Astrocyte of the cerebellum (primary cell): Measurements from ENCODE around the gene ATP10D.
"Not testable (repeated sequence)": the region's sequence is repeated elsewhere in the genome, so short reads cannot be mapped to it uniquely, and the experiment has no call there.

Source experiments
- DNase-seq: peaks from one replicate; pipeline ENCODE4 v3.0.0-alpha.2; 2011; ENCODE audit warnings: low read depth
- H3K4me3 ChIP-seq: 2 replicates; pipeline ENCODE4 v1.5.1; 2011; ENCODE audit warnings: mild to moderate bottlenecking, low read depth, low read length, moderate library complexity
- CTCF ChIP-seq: IDR thresholded peaks from 2 replicates; pipeline ENCODE4 v1.5.1; 2012; ENCODE audit warnings: low read length, low read depth, moderate library complexity, mild to moderate bottlenecking; ENCODE audit errors: missing control alignments
- in situ Hi-C: cut with HindIII; loops from 2 replicates; pipeline ENCODE4 v1.10.0; 2017; ENCODE audit warnings: low sequenced_read_pairs

Gene ATP10D

GRCh38 chr4:47513461-47513860, 28.4 kb downstream of the ATP10D start:
- TF ChIP-seq CTCF, result no peak
- no peak for DNase-seq

GRCh38 chr4:47519239-47519883, 34.3 kb downstream of the ATP10D start:
- in situ Hi-C loops, result no loop called here
- peak; percentile 71 for DNase-seq
- TF ChIP-seq CTCF, result no peak
- H3K4me3 ChIP-seq, result no peak overlapping the region

More at GRCh38 chr4:47513461-47513860, 28.4 kb downstream of the ATP10D start:
- in situ Hi-C loops, result no loop called here
- no peak overlapping the region for H3K4me3 ChIP-seq

GRCh38 chr4:47525154-47525819, 40.2 kb downstream of the ATP10D start:
- no peak for TF ChIP-seq CTCF
- in situ Hi-C loops, result no loop called here
- H3K4me3 ChIP-seq, result no peak overlapping the region
- DNase-seq, result peak; percentile 91

GRCh38 chr4:47526281-47526680, 41.2 kb downstream of the ATP10D start:
- DNase-seq, result no peak
- H3K4me3 ChIP-seq, result no peak overlapping the region
- in situ Hi-C loops, result no loop called here
- no peak for TF ChIP-seq CTCF

GRCh38 chr4:47528646-47529045, 43.6 kb downstream of the ATP10D start:
- H3K4me3 ChIP-seq, in situ Hi-C loops: not testable (repeated sequence)
- DNase-seq, result peak; percentile 73

GRCh38 chr4:47530801-47531200, 45.7 kb downstream of the ATP10D start:
- TF ChIP-seq CTCF, result no peak
- no peak for DNase-seq

GRCh38 chr4:47531241-47531953, 46.3 kb downstream of the ATP10D start:
- in situ Hi-C loops, result no loop called here
- no peak for TF ChIP-seq CTCF
- no peak overlapping the region for H3K4me3 ChIP-seq
- DNase-seq, result peak; percentile 79

More at GRCh38 chr4:47530801-47531200, 45.7 kb downstream of the ATP10D start:
- H3K4me3 ChIP-seq, result no peak overlapping the region
- in situ Hi-C loops, result no loop called here
